Erythroblast (primary cell): Measurements from ENCODE around the gene PARN.

Source experiments
- GATA1 ChIP-seq: IDR thresholded peaks from 2 replicates; pipeline ENCODE4 v1.6.1; 2011; ENCODE audit warnings: low read depth, mild to moderate bottlenecking, control low read depth, low read length, moderate library complexity
- POLR2A ChIP-seq: IDR thresholded peaks from 2 replicates; pipeline ENCODE4 v1.6.1; 2011; ENCODE audit warnings: mild to moderate bottlenecking, low read length

DNA sequence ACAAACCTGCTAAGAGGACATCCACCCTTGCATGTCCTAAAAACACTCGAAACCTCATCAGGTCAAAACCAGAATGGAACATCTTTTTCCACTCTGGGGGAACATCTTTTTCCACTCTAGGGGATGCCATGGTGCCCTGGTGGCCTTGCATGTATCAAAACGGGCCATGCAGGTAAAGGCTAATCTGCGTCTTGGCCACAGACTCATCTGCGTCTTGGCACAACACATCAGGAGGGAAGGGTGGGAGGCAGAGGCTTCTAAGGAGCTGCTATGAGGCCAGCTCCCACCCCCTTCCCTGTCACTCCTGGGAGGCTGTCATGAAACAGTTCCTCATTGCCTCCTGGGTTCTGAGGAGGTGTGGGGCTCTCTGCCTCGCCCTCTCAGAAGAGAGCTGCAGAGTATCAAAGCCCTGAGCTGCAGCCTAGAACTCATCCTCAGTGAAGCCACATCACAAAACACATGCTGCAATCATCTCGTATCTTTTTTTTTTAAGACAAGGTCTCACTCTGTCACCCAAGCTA, 27.6 kb downstream of the PARN start:
- no peak for TF ChIP-seq POLR2A
- TF ChIP-seq GATA1: no peak
